ENCODE measurements around the gene TNFAIP2. TPM values are rescaled to one million over a fixed set of nuclear protein-coding genes. Genes with fewer than 3 reads are reported as not detected.

The TNFAIP2 gene
- total RNA-seq, 1 donor from 2014 or later: 5.3 TPM

- H3K4me3 ChIP-seq (ENCODE audit: low read depth, low read length): no peak overlapping the region
- FAIRE-seq (no peak), DNase-seq (ENCODE audit: low read depth) (no peak)
- no peaks in the 10 kb centered on the region for H3K36me3 ChIP-seq (ENCODE audit: control insufficient read depth, insufficient read depth, low read length)
- TF ChIP-seq CTCF (IDR thresholded peaks at IDR 0.05; ENCODE audit: insufficient read depth, low read length, severe bottlenecking): no peak
- no peaks in the 10 kb centered on the region for H3K27me3 ChIP-seq (ENCODE audit: control insufficient read depth, insufficient read depth, low read length)
Observed at GRCh38 chr14:103178521-103178920, 55.3 kb downstream of the TNFAIP2 start.

GRCh38 chr14:103179094-103179493 lies 55.8 kb downstream of the TNFAIP2 start:
- no peak for FAIRE-seq
- no peak for DNase-seq (ENCODE audit: low read depth)
- no peaks in the 10 kb centered on the region for H3K27me3 ChIP-seq (ENCODE audit: control insufficient read depth, insufficient read depth, low read length)
- H3K36me3 ChIP-seq (ENCODE audit: control insufficient read depth, insufficient read depth, low read length): no peaks in the 10 kb centered on the region
- TF ChIP-seq CTCF (IDR thresholded peaks at IDR 0.05; ENCODE audit: insufficient read depth, low read length, severe bottlenecking): no peak
- no peak overlapping the region for H3K4me3 ChIP-seq (ENCODE audit: low read depth, low read length)

GRCh38 chr14:103180331-103180730 lies 57.1 kb downstream of the TNFAIP2 start:
- H3K4me3 ChIP-seq (ENCODE audit: low read depth, low read length): no peak overlapping the region
- FAIRE-seq (no peak), DNase-seq (ENCODE audit: low read depth) (no peak)
- no peaks in the 10 kb centered on the region for H3K36me3 ChIP-seq (ENCODE audit: control insufficient read depth, insufficient read depth, low read length)
- no peak for TF ChIP-seq CTCF (IDR thresholded peaks at IDR 0.05; ENCODE audit: insufficient read depth, low read length, severe bottlenecking)
- no peaks in the 10 kb centered on the region for H3K27me3 ChIP-seq (ENCODE audit: control insufficient read depth, insufficient read depth, low read length)

- FAIRE-seq: no peak
- DNase-seq (ENCODE audit: low read depth): no peak
- H3K36me3 ChIP-seq (ENCODE audit: control insufficient read depth, insufficient read depth, low read length): no peaks in the 10 kb centered on the region
- TF ChIP-seq CTCF (IDR thresholded peaks at IDR 0.05; ENCODE audit: insufficient read depth, low read length, severe bottlenecking): no peak
- H3K4me3 ChIP-seq (ENCODE audit: low read depth, low read length): no peak overlapping the region
- H3K27me3 ChIP-seq (ENCODE audit: control insufficient read depth, insufficient read depth, low read length): peaks cover 5% of the 10 kb centered on the region
Observed at GRCh38 chr14:103184046-103184445, 60.8 kb downstream of the TNFAIP2 start.

- Histone ChIP-seq H3K27me3 (ENCODE audit: control insufficient read depth, insufficient read depth, low read length) (peaks cover 7% of the 10 kb centered on the region), H3K4me3 (ENCODE audit: low read depth, low read length) (no peak overlapping the region), H3K36me3 (ENCODE audit: control insufficient read depth, insufficient read depth, low read length) (no peaks in the 10 kb centered on the region)
- DNase-seq (ENCODE audit: low read depth): peak; percentile 77
- TF ChIP-seq CTCF (IDR thresholded peaks at IDR 0.05; ENCODE audit: insufficient read depth, low read length, severe bottlenecking): peak; percentile 35
- FAIRE-seq: no peak
Observed at GRCh38 chr14:103185051-103186029, 62.1 kb downstream of the TNFAIP2 start.

Data from bronchial epithelial cell (primary cell).